UCSD-AML1 (cell line): ENCODE results near the gene OR2T35.
"Not testable (repeated sequence)": the region's sequence is repeated elsewhere in the genome, so short reads cannot be mapped to it uniquely, and the experiment has no call there.

Experiments used
- DNase-seq: peaks from one replicate; lab custom pipeline; 2025; ENCODE audit not compliant: unreplicated experiment; lab: John Stamatoyannopoulos, UW

The OR2T35 gene

GRCh38 chr1:248645178-248645577, at the start of gene OR2T35:
TSS of gene OR2T35 (minus strand) at chr1:248645278. CDS start at chr1:248639258, 6,020 bp downstream.
- DNase-seq: not testable (repeated sequence)

GRCh38 chr1:248691567-248692155, 46.6 kb upstream of the OR2T35 start:
- no peak for DNase-seq

GRCh38 chr1:248688527-248689298, 43.6 kb upstream of the OR2T35 start:
- DNase-seq: no peak

GRCh38 chr1:248686815-248687214, 41.7 kb upstream of the OR2T35 start:
- no peak for DNase-seq

- DNase-seq: no peak
Measured at GRCh38 chr1:248681651-248682050, 36.6 kb upstream of the OR2T35 start.

GRCh38 chr1:248670003-248670402, 24.9 kb upstream of the OR2T35 start:
- DNase-seq: no peak

GRCh38 chr1:248663453-248664328, 18.6 kb upstream of the OR2T35 start:
- DNase-seq: not testable (repeated sequence)

- not testable (repeated sequence) for DNase-seq
Measured at GRCh38 chr1:248656797-248657196, 11.7 kb upstream of the OR2T35 start.

GRCh38 chr1:248655354-248655753, 10.3 kb upstream of the OR2T35 start, which contains the start of gene OR2T27:
TSS of gene OR2T27 (minus strand) at chr1:248655528. CDS start at chr1:248650884, 4,644 bp downstream.
- not testable (repeated sequence) for DNase-seq

GRCh38 chr1:248648770-248649536, 3.9 kb upstream of the OR2T35 start:
- not testable (repeated sequence) for DNase-seq

GRCh38 chr1:248642971-248643651, 2.0 kb downstream of the OR2T35 start:
- not testable (repeated sequence) for DNase-seq

GRCh38 chr1:248641583-248641982, 3.5 kb downstream of the OR2T35 start:
- DNase-seq: not testable (repeated sequence)

GRCh38 chr1:248640906-248641305, 4.2 kb downstream of the OR2T35 start:
- not testable (repeated sequence) for DNase-seq

- DNase-seq: not testable (repeated sequence)
Measured at GRCh38 chr1:248639652-248640051, 5.4 kb downstream of the OR2T35 start.

- DNase-seq: not testable (repeated sequence)
Measured at GRCh38 chr1:248636612-248637011, 8.5 kb downstream of the OR2T35 start.

- DNase-seq: not testable (repeated sequence)
Measured at GRCh38 chr1:248634991-248635390, 10.1 kb downstream of the OR2T35 start, which contains the start of gene OR2T11. TSS of gene OR2T11 (minus strand) at chr1:248635091. CDS start at chr1:248627128, 7,963 bp downstream.

GRCh38 chr1:248631354-248632008, 13.6 kb downstream of the OR2T35 start:
- DNase-seq: no peak

- no peak for DNase-seq
Measured at GRCh38 chr1:248630551-248630950, 14.5 kb downstream of the OR2T35 start.
